HUDEP-2 (cell line): ENCODE data around the gene ZCCHC7.
"Not testable (repeated sequence)": the region's sequence is repeated elsewhere in the genome, so short reads cannot be mapped to it uniquely, and the experiment has no call there.

Experiments
- DNase-seq, 76 experiments: peaks; one replicate each; lab custom pipeline; 2025; ENCODE audit not compliant: unreplicated experiment in 76 of 76; lab: John Stamatoyannopoulos, UW

Gene ZCCHC7

GRCh38 chr9:37119360-37119759, 1.0 kb upstream of the ZCCHC7 start:
- no peak for DNase-seq

DNA sequence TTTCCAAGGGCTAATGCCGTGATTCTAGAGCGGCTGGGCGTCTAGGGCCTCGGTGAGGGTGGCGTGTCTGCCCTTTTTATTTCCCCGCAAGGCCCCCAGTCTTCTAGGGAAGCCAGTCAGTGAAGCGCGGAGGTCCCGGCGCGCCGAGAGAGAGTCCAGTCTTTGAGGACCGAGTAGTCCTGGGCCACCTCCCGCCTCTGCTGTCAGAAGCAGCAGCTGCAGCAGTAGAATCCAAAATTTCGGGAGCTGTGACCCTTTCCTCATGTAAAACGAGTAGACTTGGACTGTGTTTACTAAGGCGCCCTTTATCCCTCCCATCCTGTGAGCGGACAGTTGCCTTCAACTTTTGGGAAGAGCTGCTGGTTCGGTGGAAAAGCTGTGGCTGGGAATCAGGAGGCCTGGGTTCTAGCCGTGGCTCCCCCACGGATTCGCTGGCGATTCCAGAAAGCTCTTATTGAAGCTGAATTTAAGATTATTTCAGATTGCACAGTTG, 515 bp downstream of the ZCCHC7 start:
- DNase-seq, result peak in 10 of 76 experiments; percentile 19 to 55 (median 34)

GRCh38 chr9:37121881-37122280, 1.5 kb downstream of the ZCCHC7 start:
- no peak for DNase-seq

DNA sequence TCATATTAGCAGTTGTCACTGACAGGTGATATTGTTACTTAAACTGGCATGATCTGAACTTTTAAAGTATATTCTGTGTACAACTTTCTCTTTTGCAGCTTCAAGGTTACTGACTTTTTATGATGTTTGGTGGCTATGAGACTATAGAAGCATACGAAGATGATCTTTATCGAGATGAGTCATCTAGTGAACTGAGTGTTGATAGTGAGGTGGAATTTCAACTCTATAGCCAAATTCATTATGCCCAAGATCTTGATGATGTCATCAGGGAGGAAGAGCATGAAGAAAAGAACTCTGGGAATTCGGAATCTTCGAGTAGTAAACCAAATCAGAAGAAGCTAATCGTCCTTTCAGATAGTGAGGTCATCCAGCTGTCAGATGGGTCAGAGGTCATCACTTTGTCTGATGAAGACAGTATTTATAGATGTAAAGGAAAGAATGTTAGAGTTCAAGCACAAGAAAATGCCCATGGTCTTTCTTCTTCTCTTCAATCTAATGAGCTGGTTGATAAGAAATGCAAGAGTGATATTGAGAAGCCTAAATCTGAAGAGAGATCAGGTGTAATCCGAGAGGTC, 5.9 kb downstream of the ZCCHC7 start:
- DNase-seq, result peak in 4 of 76 experiments; percentile 11 to 26 (median 18)

GRCh38 chr9:37127018-37127417, 6.6 kb downstream of the ZCCHC7 start:
- DNase-seq, result no peak

- DNase-seq, result no peak
Measured at GRCh38 chr9:37128051-37128450, 7.7 kb downstream of the ZCCHC7 start.

DNA sequence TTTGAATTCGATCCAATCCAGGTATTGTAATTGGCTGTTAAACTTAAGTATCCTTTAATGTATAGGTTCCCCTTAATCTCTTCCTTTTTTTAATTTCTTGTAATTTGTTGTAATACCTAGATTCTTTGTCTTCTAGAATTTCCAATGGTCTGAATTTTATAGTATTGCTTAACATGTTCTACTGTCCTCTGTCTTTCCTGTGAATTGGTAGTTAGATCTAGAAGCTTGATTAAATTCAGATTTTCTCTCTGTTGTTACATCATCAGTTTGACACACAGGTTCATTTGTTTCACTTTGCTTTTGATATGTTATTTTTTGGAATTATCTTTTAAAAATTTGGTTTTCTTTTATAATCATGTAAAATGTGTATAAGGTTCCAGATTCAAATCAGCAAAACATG, 13.8 kb downstream of the ZCCHC7 start:
- no peak for DNase-seq

- DNase-seq, result no peak
Measured at GRCh38 chr9:37141015-37141414, 20.6 kb downstream of the ZCCHC7 start.

GRCh38 chr9:37144762-37145161, 24.4 kb downstream of the ZCCHC7 start:
- no peak for DNase-seq

DNA sequence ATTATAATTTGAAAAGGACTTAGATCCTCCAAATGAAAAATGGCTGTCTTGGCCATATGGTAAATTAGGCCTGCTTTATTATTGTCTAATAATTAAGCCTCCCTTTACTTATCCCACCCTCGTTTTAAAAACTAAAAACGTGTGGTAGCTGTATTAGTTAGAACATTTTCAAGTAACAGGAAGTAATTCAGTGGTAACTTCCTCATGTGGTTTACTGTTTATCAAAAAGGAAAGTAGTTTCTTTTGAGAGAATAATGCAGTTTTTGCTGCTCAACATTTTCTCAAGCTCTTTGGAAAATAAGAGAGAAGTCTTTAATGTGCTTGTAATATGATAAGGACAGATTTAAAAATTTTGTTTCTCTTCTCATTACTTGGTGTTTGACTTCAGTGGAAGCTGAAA, 26.0 kb downstream of the ZCCHC7 start:
- no peak for DNase-seq

DNA sequence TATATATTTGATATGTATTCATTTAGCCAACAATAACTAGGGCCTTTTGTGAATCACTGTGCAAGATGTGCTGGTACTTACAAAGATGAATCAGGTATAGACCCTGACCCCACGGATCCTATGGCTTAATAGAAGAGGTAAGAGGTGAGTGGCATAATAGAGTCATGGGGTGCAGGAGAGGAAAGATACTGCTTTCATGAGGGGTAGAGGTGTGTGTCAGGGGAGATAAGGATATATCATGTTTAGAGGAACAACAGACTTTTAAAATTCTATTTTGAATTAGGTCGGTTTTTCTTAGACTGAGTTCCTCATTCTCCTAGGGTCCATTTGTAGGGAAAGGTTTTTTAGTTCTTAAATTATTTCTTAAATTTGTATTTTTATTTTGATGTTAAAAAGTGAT, 27.8 kb downstream of the ZCCHC7 start:
- no peak for DNase-seq

DNA sequence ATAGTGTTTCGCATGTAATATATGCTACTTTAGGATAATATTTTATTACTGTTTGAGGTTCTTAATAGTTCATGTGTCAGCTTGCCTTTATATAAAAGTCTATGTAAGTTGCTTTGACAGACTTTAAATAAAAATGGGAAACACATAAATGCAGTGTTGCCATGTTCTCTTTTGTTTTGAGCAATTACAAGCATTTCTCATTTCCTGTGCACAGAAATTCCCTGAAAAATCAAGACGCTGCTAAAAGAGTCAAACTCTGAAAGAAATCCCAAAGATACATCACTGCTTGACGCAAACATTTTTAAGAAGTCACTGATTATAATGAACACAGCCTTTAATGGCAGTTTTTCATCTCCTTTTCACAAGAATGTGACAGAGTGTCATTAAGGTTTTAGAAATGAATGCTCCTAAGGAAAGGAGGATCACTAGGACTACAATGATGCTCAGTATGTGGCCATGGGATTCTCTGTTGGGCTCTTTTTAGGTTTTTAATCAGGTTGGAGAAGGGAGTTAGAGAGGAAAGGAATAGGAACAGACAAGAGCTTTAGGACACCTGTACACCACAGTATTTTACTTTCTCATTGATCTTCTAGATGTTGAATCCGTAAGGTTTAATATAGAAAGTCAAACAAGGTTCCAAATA, 29.4 kb downstream of the ZCCHC7 start:
- DNase-seq, result no peak

DNA sequence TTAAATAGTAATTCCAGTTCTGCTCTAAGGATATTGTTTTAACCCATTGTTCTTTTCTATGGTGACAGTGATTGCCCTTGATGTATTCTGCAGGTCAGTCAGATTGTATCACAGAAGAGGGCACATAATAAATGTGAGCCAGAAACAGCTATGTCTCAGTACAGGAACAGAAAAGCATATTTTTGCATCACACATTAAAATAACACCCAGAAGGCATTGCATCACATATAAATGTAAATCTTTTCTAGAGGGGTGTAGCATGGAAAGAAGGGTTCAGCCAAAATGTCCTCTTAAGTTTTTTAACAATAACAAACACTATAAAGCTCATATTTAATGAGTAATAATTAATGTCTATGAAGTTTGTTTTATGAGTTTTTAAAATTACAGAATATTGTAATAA, 30.0 kb downstream of the ZCCHC7 start:
- DNase-seq, result no peak

DNA sequence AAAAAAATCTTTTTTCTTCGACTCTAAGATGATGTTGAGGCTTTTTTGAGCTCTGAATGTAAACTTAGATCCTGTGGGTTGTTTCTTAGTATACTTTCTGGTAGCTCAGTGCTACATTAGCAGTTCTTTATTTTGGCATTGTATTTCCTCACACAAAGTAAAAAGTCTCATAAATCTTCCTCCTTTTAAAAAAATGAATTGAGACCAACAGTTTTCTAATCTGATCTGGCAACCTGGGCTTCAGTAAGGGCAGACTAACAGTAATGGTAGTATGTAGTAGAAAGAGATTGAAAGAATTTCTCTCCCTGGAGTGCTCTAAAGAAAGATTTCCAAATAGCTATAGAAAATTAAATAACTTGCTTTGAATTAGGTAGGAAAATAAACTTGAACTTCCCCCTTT, 31.4 kb downstream of the ZCCHC7 start:
- DNase-seq, result no peak

DNA sequence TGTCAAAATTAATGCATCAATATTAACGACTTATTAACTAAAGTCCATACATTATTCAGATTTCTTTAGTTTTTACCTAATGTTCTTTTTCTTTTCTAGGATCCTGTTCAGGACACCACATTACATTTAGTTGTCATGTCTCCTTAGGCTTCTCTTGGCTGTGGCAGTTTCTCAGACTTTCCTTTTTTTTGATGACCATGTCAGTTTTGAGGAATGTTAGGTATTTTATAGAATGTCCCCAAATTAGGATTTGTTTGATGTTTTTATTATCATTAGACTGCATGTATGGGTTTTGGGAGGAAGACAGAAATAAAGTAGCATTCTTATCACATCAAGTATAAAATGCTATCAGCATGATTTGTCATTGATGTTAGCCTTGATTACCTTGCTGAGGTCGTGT, 32.0 kb downstream of the ZCCHC7 start:
- no peak for DNase-seq

GRCh38 chr9:37155601-37156000, 35.2 kb downstream of the ZCCHC7 start:
- no peak for DNase-seq

DNA sequence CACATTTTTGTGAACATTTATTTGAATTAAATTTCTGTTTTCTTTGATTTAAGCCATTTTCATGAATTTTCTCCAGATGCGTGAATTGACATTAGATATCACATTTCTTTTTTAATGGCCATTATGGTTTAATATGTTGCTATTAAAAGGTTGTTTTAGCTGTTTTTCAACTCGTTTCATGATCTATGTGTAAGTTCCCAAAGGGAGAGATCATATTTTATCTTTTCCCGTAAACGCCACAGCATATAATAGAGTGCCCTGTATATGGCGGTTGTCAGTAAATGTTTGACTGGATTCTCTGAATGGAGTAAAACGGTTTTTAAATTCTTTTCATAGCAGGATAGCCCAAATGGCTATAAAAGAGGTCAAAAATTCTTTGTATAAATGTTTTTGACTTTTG, 35.8 kb downstream of the ZCCHC7 start:
- DNase-seq, result no peak

DNA sequence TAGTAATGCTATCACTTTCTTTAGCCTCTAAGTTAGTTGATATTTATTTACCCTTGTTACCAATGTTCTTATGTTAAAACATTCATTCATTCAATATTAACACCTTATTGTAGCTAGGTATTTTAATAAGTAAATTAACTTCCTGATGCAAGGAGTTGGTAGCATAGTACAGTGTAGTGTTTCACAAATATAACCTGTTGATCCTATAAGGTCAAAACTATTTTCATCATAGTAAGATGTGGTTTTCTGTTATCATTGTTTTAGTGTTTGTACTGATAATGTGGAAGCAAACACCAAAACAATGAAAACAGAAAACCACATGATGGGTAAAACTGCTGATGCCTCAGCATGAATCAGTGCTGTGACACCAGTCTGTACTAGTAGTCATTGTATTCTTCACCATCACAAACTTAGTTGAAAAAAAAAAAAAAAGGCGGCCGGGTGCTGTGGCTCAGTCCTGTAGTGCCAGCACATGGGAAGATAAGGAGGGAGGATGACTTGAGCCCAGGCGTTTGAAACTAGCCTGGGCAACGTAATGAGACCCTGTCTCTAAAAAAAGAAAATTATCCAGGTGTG, 36.5 kb downstream of the ZCCHC7 start:
- DNase-seq, result no peak

DNA sequence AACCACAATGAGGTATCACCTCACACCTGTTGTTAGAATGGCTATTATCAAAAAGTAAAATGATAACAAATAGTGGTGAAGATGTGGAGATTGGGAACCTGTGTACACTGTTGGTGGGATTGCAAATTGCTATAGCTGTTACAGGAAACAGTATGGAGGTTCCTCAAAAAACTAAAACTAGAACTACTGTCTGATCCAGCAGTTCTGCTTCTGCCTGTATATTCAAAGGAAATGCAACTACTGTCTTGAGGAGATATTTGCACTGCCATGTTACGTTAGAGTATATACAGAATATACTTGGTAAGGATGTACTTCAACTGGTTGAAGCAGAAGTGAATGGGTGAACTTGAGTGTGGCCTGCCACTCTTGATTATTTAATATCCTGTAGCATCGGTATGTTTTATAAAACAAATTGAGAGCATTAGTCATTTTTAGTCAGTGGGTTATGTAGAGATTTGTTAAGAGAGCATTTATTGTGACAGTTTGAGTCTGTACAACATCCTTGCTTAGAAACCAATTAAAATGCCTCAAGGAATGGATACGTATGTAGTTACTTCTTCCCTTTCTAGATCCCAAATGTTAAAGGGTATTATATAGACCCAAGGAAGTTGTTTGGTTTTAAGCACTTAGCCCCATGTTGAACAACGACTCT, 37.5 kb downstream of the ZCCHC7 start:
- DNase-seq, result no peak

DNA sequence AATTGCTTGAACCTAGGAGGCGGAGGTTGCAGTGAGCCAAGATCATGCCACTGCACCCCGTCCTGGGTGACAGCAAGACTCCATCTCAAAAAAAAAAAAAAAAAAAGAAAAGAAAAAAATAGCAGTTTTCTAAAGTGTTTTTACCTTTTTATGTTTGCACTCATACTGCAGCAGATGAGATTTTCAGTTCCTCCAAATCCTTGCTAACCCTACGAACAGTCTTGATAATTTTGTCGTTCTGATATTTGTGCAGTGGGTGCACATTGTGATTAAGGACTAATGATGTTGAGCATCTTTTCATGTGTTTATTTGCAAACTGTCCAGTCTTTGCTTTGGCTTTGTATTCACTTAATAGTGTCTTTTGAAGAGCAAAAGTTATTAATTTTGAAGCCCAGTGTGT, 42.9 kb downstream of the ZCCHC7 start:
- DNase-seq, result no peak

DNA sequence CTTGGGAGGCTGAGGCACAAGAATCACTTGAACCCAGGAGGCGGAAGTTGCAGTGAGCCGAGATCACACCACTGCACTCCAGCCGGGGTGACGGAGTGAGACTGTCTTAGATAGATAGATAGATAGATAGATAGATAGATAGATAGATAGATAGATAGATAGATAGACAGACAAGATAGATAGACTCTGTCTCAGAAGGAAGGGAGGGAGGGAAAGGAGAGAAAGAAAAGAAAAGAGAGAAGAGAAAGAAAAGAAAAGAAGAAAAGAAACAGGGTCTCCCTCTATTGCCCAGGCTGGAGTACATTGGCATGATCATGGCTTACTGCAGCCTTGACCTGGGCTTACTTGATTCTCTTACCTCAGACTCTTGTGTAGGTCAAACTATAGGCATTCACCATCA, 44.0 kb downstream of the ZCCHC7 start:
- DNase-seq, result not testable (repeated sequence)

- no peak for DNase-seq
Measured at GRCh38 chr9:37165644-37166043, 45.3 kb downstream of the ZCCHC7 start.
